NCI-H1092 treated with DMSO at 0.1 percent for 48 hours (cell line): ENCODE data around the gene TBL1X.

Experiments used
- DNase-seq: peaks from one replicate; lab custom pipeline; 2025; lab: John Stamatoyannopoulos, UW

The TBL1X gene

DNA sequence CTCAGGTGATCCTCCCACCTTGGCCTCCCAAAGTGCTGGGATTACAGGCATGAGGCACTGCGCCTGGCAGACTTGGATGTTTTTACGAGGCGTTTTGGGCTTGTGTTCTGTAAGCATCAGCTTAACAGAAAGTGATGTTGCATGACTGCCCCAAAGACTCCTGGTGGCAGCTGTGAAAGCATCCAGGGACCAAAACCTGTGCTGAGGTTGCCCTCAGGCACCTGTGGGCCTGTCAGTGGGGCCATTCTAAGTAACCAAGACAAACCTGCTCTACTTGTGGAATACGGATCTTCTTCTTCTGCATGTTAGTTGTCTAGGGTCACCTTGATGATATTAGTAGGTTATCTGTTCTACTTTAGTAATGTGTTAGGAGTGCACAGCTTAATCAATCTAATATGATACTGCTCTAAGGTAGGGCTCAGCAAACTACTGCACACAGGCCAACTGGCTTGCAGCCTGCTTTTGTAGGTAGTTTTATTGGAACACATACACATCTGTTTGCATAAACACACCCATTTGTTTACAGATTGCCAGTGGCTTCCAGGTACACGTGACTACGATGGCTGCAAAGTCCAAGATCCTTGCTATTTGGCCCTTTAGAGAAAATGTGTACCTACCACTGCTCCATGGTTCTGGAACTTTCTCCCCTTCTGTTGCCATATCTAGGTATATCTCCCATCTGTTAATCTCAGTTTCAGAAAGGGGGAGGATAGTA is 164.1 kb downstream of the TBL1X start:
- no peak for DNase-seq

DNA sequence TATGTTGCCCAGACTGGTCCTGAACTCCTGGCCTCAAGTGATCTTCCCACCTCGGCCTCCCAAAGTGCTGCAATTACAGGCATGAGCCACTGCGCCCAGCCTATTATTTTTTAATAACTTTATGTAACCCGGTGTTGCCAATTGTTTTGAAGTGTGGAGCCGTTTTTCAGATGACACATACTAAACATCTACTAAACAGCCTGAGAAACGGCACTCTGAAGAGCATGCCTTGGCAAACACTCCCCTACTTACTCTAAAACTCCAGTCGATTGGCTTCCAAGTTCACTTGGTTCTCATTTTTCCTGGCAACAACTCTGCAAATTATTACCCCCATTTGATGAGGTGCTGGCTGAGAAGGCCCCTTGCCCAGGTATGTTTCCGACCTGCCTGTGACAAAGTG is 169.7 kb downstream of the TBL1X start:
- no peak for DNase-seq

DNA sequence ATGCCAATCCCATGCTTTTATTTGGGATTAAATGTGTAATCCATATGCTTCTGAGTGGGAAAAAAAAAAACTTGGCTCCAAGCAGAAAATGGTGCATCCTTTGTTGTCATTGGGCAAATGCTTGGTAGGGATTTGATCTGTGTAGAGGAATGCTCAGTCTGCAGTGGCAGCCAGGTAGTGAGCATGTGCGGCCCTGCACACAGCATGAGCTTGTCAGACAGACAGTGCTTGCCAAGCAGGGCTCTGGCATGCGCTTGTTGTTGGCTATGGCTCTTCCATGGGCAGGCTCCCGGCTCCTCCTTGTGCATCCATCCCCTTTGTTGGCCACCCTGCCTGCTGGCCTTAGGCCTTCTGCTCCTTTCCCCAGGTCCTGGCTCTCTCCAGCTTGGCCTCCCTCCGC is 170.5 kb downstream of the TBL1X start:
- DNase-seq, result no peak

DNA sequence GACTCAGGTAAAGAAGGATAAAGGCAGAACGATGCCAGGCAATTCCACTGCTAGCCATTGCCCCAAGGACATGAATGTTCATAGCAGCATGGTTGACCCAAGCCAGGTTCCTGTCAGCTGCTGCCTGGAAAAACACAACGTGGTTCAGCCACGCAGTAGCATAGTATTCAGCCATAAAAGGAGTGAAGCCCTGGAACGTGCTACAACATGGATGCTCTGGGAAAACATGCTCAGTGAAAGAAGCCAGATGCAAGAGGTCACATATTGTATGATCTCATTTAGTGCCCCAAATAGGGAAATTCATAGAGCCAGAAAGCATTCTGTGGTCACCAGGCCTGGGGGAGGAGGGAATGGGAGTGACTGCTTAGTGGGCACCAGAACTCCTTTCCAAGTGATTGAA is 170.9 kb downstream of the TBL1X start:
- no peak for DNase-seq

DNA sequence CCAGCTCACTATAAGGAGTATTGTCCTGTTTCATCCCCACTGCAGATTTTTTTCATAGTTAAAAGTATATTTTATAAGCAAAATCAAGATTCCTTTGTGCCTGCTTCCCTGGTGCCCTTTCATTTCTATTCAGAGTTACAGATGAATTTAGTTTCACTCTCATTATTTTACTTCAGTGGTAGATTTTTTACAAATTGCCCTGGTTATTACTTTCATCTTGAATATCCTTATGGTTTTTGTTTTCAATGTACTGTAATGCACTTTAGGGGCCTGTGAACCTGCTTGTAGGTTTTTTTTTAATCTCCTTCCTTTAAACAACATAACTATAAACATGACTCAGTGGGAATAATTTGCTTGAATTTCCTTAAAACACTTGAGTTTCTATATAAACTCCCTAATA is 174.0 kb downstream of the TBL1X start:
- no peak for DNase-seq

DNA sequence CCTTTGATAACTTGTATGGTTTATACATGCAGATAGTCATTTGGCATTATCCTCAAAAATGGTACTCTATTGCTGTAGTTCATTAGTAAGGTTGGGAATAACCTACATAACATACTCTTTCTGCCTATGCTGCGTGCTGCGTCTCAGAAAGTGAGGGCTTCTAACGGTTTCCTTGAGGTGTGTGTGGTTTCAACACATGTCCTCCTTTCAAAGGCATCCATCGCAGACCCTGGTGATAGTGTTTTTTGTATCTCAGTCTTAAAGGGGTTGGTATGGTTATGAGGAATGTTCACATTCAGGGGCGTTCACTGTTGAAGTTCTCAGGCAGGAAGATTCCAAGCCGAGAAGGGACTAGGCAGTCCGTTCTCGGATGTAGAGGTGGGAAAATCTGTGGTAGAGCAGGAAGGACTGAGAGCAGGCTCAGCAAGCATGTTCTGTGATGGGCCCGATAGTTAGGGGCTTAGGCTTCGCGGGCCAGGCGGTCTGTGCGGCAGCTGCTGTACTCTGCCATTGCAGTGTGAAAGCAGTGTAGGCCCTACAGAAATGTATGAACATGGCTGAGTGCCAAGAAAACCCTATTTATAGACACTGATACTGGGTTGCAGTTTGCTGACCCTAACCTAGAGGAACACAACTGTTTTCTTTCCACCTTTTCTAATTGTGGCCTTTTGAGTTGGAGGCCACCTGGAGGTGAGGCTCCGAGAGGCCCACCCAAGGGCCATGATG is 177.6 kb downstream of the TBL1X start:
- no peak for DNase-seq

DNA sequence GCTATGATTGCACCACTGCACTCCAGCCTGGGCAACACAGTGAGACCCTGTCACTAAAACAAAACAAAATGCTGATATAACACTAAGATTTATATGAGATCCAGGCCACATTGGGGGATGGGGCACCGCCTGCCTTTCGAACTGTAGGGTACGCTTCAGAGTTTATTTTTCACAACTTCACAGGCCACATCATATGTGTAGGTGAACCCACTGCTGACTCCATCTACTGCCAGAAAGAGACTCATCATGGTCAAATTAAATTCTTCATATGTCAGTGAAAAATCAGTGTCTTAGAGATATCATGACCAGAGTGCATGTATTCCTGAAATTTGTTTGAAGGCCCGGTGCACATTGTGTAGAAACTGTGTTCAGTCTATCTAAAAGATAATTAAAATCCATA is 178.9 kb downstream of the TBL1X start:
- DNase-seq, result no peak

DNA sequence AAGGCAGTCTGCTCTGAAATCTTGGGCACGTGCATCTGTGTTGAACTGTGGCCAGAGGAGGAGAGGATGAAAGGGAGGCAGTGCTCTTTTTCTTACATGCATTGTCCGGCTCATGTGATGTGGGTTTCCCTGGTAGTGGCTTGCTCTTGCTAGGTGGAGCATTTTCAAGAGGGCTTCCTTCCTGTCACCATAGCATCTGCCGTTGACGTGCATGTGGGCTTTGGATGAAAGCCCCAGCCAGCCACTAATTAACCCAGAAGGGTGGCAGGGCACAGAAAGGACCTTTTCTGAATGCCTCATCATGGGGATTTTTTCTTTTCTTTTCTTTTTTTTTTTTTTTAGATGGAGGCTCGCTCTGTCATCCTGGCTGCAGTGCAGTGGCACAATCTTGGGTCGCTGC is 179.5 kb downstream of the TBL1X start:
- peak; percentile 70 for DNase-seq

DNA sequence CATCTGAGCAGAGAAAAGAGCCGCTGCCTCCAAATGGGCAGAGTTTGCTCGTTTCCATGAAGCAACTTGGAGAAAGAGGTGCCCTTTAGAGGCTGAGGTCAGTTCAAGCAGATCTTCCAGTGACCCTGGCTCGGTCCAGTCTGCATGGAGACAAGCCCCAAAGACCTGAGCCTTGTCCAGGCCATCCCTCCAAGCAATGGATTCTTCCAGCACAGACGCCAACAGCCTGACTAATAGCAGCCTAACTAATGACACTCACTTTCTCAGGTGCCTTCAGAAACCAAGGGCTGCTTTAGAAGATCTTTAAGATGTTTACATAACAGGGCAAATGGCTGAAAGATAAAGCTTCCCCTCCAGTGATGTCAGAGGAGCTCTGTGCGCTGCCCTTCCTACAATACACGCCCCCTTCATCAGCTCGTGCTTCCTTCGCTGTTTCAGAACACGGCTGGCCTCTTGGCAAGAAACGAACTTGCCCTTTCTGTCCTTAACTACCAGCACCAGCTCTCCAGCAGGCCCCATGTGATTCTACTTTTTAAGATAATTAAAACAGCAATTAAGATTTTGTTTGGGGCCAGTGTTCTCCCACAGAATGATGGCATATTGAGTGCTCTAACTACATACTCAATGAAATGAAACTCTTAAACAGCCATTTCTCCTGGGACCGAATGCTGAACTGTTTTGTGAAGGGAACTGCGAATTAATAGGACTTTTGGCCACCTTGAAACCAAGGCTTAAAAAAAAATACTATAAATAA is 181.8 kb downstream of the TBL1X start:
- no peak for DNase-seq

DNA sequence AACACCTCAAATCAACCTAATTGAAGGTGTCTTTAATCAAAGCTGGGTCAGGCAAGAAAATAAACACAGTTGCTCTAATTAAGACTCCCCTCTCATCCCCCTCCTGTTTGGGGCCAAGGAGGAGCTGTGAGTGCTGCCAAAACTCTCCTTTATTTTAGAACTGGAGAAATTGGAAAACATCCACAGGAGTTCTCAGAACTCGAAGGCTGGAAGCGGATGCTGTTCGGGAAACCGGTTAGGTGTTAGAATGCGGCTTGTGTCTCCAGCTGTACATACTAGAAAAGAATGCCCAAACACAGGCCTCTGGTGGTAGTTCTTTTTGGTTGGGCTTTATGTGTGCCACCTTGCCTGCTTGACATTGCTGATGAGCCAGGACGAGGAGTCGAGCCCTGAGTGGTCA is 182.6 kb downstream of the TBL1X start:
- DNase-seq, result no peak

DNA sequence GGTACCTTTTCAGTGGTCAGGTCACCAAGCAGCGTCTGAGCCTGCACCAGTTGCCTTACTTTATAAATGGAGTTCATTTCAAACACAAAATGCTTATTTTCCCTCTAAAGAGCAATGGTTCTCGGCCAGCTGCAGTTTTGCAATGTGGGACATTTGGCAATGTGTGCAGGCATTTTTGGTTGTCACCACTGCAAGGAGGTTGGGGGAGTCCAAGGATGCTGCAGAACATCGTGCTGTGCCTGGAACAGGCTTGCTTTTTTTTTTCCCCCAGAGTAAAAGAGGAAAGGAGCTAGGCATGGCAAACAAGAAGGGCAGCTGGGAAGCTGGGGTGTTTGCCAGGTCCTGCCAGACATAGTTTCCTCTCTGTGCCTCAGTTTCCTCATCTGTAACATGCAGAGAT is 185.2 kb downstream of the TBL1X start:
- no peak for DNase-seq

DNA sequence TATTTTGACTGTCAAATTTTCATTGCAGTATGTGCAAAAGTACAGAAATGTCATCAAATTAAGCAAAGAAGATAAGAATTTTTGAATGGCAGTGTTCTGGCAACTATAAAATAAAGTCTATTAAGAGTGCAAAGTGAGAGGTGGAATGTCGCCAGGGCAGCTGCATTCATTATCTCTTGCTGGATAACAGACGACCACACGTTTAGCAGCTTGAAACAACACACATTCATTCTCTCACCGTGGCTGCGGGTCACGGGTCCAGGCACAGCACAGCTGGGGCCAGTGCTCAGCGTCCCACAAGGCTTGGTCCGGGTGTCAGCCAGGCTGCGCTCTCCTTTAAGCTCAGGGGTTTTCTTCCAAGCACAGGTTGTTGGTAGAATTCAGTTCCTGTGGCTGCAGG is 186.9 kb downstream of the TBL1X start:
- no peak for DNase-seq

DNA sequence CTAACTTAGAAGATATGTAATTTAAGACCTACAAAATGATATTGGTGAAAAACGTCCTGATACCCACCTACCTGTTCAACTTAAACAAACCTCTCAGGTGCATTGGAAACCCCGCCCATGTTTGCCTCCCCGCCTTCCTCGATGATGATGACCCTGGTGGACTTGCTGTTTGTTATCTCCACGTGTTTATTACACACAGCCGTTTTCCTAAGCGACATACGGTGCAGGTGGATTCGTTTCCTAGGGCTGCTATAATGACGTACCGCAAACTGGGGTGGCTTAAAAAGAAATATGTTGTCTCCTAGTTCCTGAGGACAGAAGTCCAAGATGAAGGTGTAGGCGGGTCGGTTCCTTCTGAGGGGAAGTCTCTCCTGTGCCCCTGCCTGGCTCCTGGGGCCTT is 190.1 kb downstream of the TBL1X start:
- no peak for DNase-seq

DNA sequence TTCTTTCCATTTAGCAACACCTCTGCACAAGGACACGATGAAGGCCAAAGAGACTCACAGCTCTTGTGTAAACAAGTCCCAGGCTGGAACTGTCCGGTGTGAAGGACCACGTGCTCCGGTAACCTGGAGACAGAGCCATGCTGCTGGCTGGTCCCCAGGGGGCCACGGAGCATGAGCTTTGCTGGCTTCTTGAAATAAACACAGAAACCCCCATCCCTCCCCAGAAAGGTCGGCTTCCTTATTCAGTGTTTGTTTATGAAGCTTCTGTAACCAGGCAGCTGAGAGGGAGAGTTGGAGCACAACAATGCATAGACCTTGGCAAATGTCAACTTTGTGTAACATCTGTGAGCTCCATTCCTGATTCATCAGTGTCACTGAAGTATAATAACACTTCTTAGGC is 191.4 kb downstream of the TBL1X start:
- no peak for DNase-seq

DNA sequence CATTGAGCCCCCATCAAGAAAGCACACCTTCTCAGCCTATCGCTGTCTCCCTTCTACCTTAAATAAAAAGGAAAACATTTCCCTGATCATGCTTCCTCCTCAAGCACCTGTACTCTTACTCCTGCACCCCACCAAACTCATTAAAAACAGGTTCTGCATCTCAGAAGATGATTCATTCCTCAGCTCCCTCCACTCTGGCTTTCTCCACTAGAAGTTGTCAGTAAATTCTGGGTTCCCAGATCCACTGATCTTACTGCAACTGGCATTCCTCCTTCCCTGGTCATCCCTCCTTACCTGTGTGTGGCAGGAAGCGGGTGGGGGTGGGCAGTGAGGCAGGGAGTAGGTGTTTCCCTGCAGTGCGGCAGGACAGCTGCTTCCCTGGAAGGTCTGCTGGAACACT is 192.0 kb downstream of the TBL1X start:
- no peak for DNase-seq

DNA sequence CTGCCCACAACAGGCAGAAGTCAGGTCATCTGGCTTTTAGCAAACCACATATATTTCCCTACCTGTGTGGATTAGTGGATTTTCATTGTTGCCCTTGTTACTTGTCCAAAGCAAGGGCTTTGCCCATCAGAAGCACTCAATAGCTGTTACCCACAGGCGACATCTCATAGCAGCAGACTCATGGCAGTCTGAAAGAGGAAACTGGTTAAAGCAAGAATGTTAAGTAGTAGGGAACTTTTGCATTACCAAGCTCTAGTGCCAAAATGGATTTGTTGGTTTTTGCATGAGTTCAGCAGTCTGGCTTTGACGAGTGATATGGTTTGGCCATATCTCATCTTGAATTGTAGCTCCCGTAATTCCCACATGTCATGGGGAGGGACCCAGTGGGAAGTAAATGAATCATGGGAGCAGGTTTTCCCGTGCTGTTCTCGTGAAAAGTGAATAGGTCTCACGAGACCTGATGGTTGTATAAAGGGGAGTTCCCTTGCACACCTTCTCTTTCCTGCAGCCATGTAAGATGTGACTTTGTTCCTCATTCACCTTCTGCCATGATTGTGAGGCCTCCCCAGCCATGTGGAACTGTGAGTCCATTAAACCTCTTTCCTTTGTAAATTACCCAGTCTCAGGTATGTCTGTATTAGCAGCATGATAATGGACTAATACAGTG is 192.9 kb downstream of the TBL1X start:
- no peak for DNase-seq

DNA sequence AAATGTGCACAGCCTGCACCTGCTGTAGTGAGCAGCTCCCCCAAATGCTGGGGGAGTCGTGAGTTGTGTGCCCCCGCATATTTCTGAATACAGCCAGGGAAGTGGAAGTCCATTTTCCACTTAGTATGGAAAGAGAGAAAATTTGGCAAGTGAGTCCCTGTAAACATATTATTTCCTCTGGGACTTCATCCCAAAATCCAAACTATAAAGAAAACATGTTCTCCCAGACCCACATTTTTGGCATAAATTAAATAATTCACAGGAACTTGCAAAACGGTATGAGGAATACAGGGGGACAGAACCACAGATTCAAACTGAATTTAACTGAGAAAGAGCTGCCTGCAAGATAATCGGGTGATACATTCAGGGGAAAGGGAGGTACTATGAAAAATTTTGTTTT is 193.6 kb downstream of the TBL1X start:
- no peak for DNase-seq

DNA sequence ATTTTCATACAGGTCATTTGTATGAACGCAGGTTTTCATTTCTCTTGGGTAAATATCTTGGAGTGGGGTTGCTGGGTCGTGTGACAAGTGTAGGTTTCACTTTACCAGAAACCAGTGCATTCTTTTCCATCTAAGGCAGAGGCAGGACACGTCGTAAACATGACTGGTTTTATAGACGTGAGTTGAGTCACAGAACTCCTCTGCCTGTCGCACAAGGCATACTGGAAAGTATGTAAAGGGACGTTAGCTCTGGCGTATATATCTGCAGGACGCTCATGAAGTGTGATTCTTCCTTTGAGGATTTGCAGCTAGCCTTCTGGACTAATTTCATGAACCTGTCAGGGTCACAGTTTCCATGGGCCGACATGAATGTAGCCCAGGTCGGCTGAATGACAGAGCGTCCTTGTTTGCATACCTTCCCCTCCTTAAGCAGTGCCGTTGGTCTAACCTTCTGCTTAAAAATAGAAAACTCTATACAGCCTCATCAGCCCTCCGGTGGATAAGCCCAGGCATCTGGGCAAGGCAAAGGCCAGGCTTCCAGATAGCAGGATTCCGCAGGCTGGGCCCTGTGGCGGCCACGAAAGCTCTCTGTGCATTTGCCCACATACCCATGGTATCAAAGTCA is 194.8 kb downstream of the TBL1X start:
- no peak for DNase-seq

DNA sequence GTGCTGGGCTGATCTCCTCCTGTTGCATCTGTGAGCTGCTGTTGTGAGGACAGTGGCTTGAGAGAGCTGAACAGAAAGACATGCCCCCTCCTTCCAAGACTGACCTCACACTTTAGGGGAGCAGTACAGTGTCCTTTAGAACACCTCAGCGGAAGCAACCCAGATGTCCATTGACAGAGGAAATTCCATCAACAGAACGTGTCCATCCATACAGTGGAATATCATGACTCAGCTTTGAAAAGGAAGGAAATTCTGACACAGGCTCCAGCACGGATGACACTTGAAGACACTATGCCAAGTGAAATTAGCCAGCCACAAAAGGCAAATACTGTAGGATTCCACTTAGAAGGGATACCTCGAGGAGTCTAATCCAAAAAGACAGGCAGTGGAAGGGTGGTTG is 197.3 kb downstream of the TBL1X start:
- no peak for DNase-seq

DNA sequence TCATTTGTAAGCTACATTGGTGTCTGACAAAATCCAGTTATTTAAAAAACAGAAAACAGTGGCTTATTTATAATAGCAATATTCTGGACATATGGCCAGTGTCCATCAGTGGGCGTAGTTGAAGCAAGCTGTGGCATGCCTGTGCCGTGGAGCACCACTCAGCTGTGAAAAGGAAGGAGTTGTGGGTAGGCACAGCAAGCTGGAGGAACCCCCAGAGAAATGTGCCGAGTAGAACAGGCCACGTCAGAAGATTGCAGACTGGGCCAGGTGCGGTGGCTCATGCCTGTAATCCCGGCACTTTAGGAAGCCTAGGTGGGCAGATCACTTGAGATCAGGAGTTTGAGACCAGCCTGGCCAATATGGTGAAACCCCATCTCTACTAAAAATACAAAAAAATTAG is 198.4 kb downstream of the TBL1X start:
- no peak for DNase-seq

DNA sequence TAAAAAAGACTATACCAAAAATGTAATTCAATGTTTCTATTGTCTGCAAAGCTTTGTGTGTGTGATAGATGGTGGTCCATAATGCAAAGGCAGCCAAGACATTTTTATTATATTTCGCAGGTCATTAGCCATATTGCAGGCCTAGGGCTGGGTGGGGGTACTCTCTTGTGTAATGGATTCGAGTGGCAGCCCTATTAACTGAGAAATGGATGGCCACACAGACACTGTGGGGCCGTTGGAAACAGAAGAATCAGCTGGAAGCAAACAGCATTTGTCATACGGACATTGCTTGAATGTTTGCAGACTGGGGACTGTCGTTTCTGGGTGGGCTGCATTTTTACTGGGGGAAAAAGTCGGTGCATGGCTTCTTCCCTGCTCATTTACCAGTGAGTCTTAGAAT is 199.4 kb downstream of the TBL1X start:
- no peak for DNase-seq

DNA sequence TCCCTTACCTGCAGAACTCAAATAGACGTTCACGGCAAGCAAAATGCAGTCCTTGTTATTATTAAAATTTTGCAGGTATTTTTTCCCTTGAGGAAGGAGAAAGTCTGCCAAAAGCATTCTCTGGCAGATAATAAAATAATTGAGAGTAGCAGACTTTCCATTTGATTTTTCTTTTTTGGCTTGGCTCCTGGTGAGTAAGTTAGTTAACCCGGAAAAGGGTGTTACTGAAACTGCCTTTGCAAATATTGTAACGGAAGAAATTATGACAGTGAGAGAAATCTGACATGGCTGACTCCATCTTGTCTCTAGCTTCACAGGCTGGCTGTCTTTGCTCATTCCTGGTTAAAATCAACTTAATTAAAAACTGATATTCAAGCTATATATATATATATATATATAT is 200.3 kb downstream of the TBL1X start:
- DNase-seq, result no peak
